ENCODE data around the gene DDAH1. TPM values are rescaled to one million over a fixed set of nuclear protein-coding genes. Genes with fewer than 3 reads are reported as not detected.

DDAH1 gene
- total RNA-seq, 4 donors from 2014 or later: 12.9 to 28.9 (median 18.2) TPM

DNA sequence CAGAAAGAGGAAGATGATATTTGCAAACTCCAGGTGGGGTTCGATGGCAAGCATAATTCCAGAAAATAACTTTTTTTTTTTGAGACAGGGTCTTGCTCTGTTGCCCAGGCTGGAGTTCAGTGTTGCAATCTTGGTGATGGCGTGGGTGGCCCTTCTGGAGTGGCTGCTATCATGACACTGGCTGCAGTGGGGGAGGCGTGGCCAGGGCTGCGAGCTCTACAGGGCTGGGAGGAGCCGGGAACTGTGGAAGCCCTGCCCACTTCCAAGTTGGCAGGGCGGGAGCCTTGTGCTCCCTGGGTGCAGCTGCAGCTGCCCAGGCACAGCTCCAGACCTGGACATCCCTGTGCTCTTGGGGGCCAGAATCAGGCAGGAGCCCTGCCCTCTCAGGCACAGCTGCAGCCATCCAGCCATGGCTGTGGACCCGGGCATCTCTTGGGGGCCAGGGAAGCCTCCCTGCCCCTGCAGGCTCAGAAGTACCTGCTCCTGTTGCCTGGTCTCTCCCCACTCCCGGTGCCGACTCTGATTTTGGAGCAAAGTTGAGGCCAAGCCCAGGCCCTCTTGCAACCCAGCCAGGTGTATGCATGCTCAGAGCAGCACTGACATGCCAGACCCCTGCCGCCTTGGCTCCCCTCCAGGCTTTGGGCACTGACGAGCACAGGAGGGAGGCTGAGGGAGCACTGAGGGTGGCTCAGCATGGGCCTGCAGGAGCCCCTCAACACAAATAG is 181.3 kb downstream of the DDAH1 start:
- Histone ChIP-seq H3K36me3 (no peaks in the 10 kb centered on the region), H3K4me3 (no peak overlapping the region), H3K4me1 (no peaks in the 10 kb centered on the region), H3K27me3 (no peaks in the 10 kb centered on the region), H3K27ac (no peak overlapping the region), H3K9me3 (no peaks in the 10 kb centered on the region)
- TF ChIP-seq, protein P1, sequence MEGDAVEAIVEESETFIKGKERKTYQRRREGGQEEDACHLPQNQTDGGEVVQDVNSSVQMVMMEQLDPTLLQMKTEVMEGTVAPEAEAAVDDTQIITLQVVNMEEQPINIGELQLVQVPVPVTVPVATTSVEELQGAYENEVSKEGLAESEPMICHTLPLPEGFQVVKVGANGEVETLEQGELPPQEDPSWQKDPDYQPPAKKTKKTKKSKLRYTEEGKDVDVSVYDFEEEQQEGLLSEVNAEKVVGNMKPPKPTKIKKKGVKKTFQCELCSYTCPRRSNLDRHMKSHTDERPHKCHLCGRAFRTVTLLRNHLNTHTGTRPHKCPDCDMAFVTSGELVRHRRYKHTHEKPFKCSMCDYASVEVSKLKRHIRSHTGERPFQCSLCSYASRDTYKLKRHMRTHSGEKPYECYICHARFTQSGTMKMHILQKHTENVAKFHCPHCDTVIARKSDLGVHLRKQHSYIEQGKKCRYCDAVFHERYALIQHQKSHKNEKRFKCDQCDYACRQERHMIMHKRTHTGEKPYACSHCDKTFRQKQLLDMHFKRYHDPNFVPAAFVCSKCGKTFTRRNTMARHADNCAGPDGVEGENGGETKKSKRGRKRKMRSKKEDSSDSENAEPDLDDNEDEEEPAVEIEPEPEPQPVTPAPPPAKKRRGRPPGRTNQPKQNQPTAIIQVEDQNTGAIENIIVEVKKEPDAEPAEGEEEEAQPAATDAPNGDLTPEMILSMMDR (IDR thresholded peaks at IDR 0.05): no peak
- no peak for TF ChIP-seq POLR2A (IDR thresholded peaks at IDR 0.05)
- no peak for DNase-seq
- intact Hi-C loops (cut with DNase I; ENCODE audit: low total_unique reads): no loop called here

GRCh38 chr1:85282424-85282823 is 182.5 kb downstream of the DDAH1 start:
- H3K27ac ChIP-seq: no peak overlapping the region
- no peak for DNase-seq
- intact Hi-C loops (cut with DNase I; ENCODE audit: low total_unique reads): no loop called here
- no peak for TF ChIP-seq POLR2A (IDR thresholded peaks at IDR 0.05)
- TF ChIP-seq, protein P1 (IDR thresholded peaks at IDR 0.05): no peak
- H3K9me3 ChIP-seq: no peaks in the 10 kb centered on the region
- H3K36me3 ChIP-seq: no peaks in the 10 kb centered on the region
- H3K4me3 ChIP-seq: no peak overlapping the region
- no peaks in the 10 kb centered on the region for H3K27me3 ChIP-seq
- H3K4me1 ChIP-seq: no peaks in the 10 kb centered on the region

DNA sequence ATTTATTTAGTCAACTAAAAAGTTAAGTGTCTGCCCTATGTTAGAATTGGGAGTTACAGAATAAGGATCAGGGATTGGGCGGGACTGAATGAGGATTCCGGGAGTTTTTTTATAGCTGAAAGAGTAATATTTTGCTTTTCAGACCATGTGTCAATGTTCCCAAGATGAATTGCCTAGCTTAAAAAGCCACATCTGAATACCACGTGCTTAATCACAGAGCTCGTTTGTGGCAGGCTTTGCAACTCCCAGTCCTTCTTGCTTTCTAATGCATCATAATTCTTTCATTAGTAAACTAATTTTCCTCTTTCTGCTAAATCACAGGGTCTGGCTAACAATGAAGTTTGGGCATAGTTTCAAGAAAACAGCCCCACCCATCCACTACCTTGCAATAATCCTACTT is 184.3 kb downstream of the DDAH1 start:
- no peaks in the 10 kb centered on the region for H3K36me3 ChIP-seq
- H3K4me3 ChIP-seq: no peak overlapping the region
- TF ChIP-seq, protein P1 (IDR thresholded peaks at IDR 0.05): no peak
- no peak for TF ChIP-seq POLR2A (IDR thresholded peaks at IDR 0.05)
- H3K27ac ChIP-seq: no peak overlapping the region
- no peaks in the 10 kb centered on the region for H3K4me1 ChIP-seq
- intact Hi-C loops (cut with DNase I; ENCODE audit: low total_unique reads): no loop called here
- H3K27me3 ChIP-seq: no peaks in the 10 kb centered on the region
- H3K9me3 ChIP-seq: no peaks in the 10 kb centered on the region
- no peak for DNase-seq

GRCh38 chr1:85279458-85280080 is 185.4 kb downstream of the DDAH1 start:
- no peaks in the 10 kb centered on the region for H3K27me3 ChIP-seq
- intact Hi-C loops (cut with DNase I; ENCODE audit: low total_unique reads): no loop called here
- no peaks in the 10 kb centered on the region for H3K36me3 ChIP-seq
- no peaks in the 10 kb centered on the region for H3K9me3 ChIP-seq
- no peaks in the 10 kb centered on the region for H3K4me1 ChIP-seq
- TF ChIP-seq, protein P1 (IDR thresholded peaks at IDR 0.05): no peak
- TF ChIP-seq POLR2A (IDR thresholded peaks at IDR 0.05): no peak
- no peak overlapping the region for H3K4me3 ChIP-seq
- H3K27ac ChIP-seq: peak overlapping the region; percentile 75 to 77
- no peak for DNase-seq

GRCh38 chr1:85278853-85279314 is 186.1 kb downstream of the DDAH1 start:
- no peaks in the 10 kb centered on the region for H3K9me3 ChIP-seq
- DNase-seq: peak in 1 of 2 donors; percentile 63
- H3K36me3 ChIP-seq: no peaks in the 10 kb centered on the region
- TF ChIP-seq, protein P1 (IDR thresholded peaks at IDR 0.05): no peak
- peak in 1 of 2 donors; percentile 14 for TF ChIP-seq POLR2A (IDR thresholded peaks at IDR 0.05)
- no peaks in the 10 kb centered on the region for H3K27me3 ChIP-seq
- H3K27ac ChIP-seq: peak overlapping the region; percentile 75 to 77
- no peaks in the 10 kb centered on the region for H3K4me1 ChIP-seq
- intact Hi-C loops (cut with DNase I; ENCODE audit: low total_unique reads): no loop called here
- no peak overlapping the region for H3K4me3 ChIP-seq

Measured in uterus (tissue), 4 donors.